Stimulated activated CD4-positive, alpha-beta T cell treated with anti-CD3 and anti-CD28 coated beads, Interleukin-12 subunit alpha, Interleukin-12 subunit beta, amount 100 ng/mL, for 4 hours (primary cell): ENCODE results near the gene TSNAXIP1.

Source experiments
- DNase-seq: peaks from one replicate; pipeline ENCODE4 v3.0.0-alpha.2; 2020

The TSNAXIP1 gene

GRCh38 chr16:67841198-67841815 lies 34.6 kb downstream of the TSNAXIP1 start:
- no peak for DNase-seq

GRCh38 chr16:67841816-67842508 lies 35.3 kb downstream of the TSNAXIP1 start, which contains the start of gene THAP11:
Gene THAP11, plus strand, starts transcription at chr16:67842320. Its CDS starts 235 bp downstream, at chr16:67842555.
- DNase-seq: peak; percentile 90

- peak; percentile 50 for DNase-seq
Observed at GRCh38 chr16:67842509-67843342, 36.0 kb downstream of the TSNAXIP1 start.

GRCh38 chr16:67843343-67843765 lies 36.7 kb downstream of the TSNAXIP1 start:
- no peak for DNase-seq

- DNase-seq: no peak
Observed at GRCh38 chr16:67844497-67844896, 37.8 kb downstream of the TSNAXIP1 start.

GRCh38 chr16:67845291-67846062 lies 38.8 kb downstream of the TSNAXIP1 start:
- DNase-seq: no peak

- DNase-seq: no peak
Observed at GRCh38 chr16:67846063-67846319, 39.3 kb downstream of the TSNAXIP1 start.

GRCh38 chr16:67846320-67847063 lies 39.8 kb downstream of the TSNAXIP1 start, which contains the start of gene NUTF2:
Gene NUTF2, plus strand, starts transcription at chr16:67846933. Its CDS starts 18,198 bp downstream, at chr16:67865131.
- peak; percentile 92 for DNase-seq

- no peak for DNase-seq
Observed at GRCh38 chr16:67847064-67847861, 40.6 kb downstream of the TSNAXIP1 start, which contains the start of gene CENPT. Gene CENPT, minus strand, starts transcription at chr16:67847693. Its CDS starts 13,834 bp downstream, at chr16:67833859.

- no peak for DNase-seq
Observed at GRCh38 chr16:67848118-67848517, 41.4 kb downstream of the TSNAXIP1 start.

- no peak for DNase-seq
Observed at GRCh38 chr16:67853670-67854069, 47.0 kb downstream of the TSNAXIP1 start.

GRCh38 chr16:67855789-67856188 lies 49.1 kb downstream of the TSNAXIP1 start:
- DNase-seq: no peak

GRCh38 chr16:67856927-67857546 lies 50.3 kb downstream of the TSNAXIP1 start:
- no peak for DNase-seq

GRCh38 chr16:67857547-67858233 lies 51.0 kb downstream of the TSNAXIP1 start:
- no peak for DNase-seq

- DNase-seq: no peak
Observed at GRCh38 chr16:67858500-67858899, 51.8 kb downstream of the TSNAXIP1 start.

- no peak for DNase-seq
Observed at GRCh38 chr16:67860589-67861398, 54.1 kb downstream of the TSNAXIP1 start.

- DNase-seq: no peak
Observed at GRCh38 chr16:67861877-67862276, 55.2 kb downstream of the TSNAXIP1 start.

- no peak for DNase-seq
Observed at GRCh38 chr16:67862623-67863583, 56.2 kb downstream of the TSNAXIP1 start.
